H9 (cell line): Measurements from ENCODE around the gene TRNT1. TPM values are rescaled to one million over a fixed set of nuclear protein-coding genes. Genes with fewer than 3 reads are reported as not detected.

ENCODE experiments used
- DNase-seq: peaks from one replicate; pipeline ENCODE4 v3.0.0-alpha.2; 2017
- H2AFZ ChIP-seq: one replicate; pipeline ENCODE4 v1.6.1; 2013; ENCODE audit warnings: mild to moderate bottlenecking, low read length, control low read depth, moderate library complexity
- H2AK5ac ChIP-seq: 2 replicates; pipeline ENCODE4 v1.6.1; 2013; ENCODE audit warnings: low read length, control low read depth, mixed read lengths; ENCODE audit not compliant: insufficient read length
- H2BK120ac ChIP-seq: one replicate; pipeline ENCODE4 v1.6.1; 2013; ENCODE audit warnings: low read depth, mild to moderate bottlenecking, low read length, control low read depth, inconsistent platforms; ENCODE audit not compliant: poor library complexity, severe bottlenecking
- H2BK12ac ChIP-seq: 2 replicates; pipeline ENCODE4 v1.6.1; 2013; ENCODE audit warnings: low read length, control low read depth, mixed read lengths, low read depth; ENCODE audit not compliant: insufficient read length
- H2BK15ac ChIP-seq: 2 replicates; pipeline ENCODE4 v1.6.1; 2013; ENCODE audit warnings: low read depth, low read length, control low read depth
- H2BK20ac ChIP-seq: one replicate; pipeline ENCODE4 v1.6.1; 2013; ENCODE audit warnings: low read depth, mild to moderate bottlenecking, low read length, control low read depth, inconsistent platforms; ENCODE audit not compliant: poor library complexity, severe bottlenecking
- H2BK5ac ChIP-seq: 2 replicates; pipeline ENCODE4 v1.6.1; 2013; ENCODE audit warnings: low read length, control low read depth, mixed read lengths; ENCODE audit not compliant: insufficient read length
- H3K14ac ChIP-seq: 2 replicates; pipeline ENCODE4 v1.6.1; 2013; ENCODE audit warnings: low read length, control low read depth; ENCODE audit not compliant: insufficient read depth
- H3K18ac ChIP-seq: 2 replicates; pipeline ENCODE4 v1.6.1; 2013; ENCODE audit warnings: low read depth, mild to moderate bottlenecking, mixed read lengths, low read length, control low read depth; ENCODE audit not compliant: insufficient read length
- H3K23ac ChIP-seq: 2 replicates; pipeline ENCODE4 v1.6.1; 2013; ENCODE audit warnings: low read length, control low read depth, mixed read lengths, low read depth; ENCODE audit not compliant: insufficient read length
- H3K23me2 ChIP-seq: 2 replicates; pipeline ENCODE4 v1.6.1; 2013; ENCODE audit warnings: low read depth, mild to moderate bottlenecking, mixed read lengths, low read length, control low read depth; ENCODE audit not compliant: insufficient read length, poor library complexity, severe bottlenecking
- H3K27ac ChIP-seq: 2 replicates; pipeline ENCODE4 v1.5.1; 2013; ENCODE audit warnings: low read length, control low read depth, mixed read lengths, low read depth; ENCODE audit not compliant: insufficient read length
- H3K27me3 ChIP-seq: 2 replicates; pipeline ENCODE4 v1.6.1; 2013; ENCODE audit warnings: low read length, control low read depth, inconsistent platforms; ENCODE audit not compliant: insufficient read depth
- H3K4ac ChIP-seq: 2 replicates; pipeline ENCODE4 v1.6.1; 2013; ENCODE audit warnings: low read depth, mild to moderate bottlenecking, control low read depth, inconsistent platforms, low read length, moderate library complexity
- H3K4me1 ChIP-seq: 2 replicates; pipeline ENCODE4 v1.6.1; 2013; ENCODE audit warnings: low read length, control low read depth, inconsistent platforms; ENCODE audit not compliant: insufficient read depth
- H3K4me2 ChIP-seq: 2 replicates; pipeline ENCODE4 v1.6.1; 2013; ENCODE audit warnings: low read length, control low read depth, mixed read lengths; ENCODE audit not compliant: insufficient read length, insufficient read depth
- H3K56ac ChIP-seq: 2 replicates; pipeline ENCODE4 v1.6.1; 2013; ENCODE audit warnings: low read depth, mild to moderate bottlenecking, mixed read lengths, low read length, control low read depth; ENCODE audit not compliant: insufficient read length
- H3K79me1 ChIP-seq: 2 replicates; pipeline ENCODE4 v1.6.1; 2013; ENCODE audit warnings: low read depth, mild to moderate bottlenecking, moderate library complexity, low read length, control low read depth, inconsistent platforms; ENCODE audit not compliant: insufficient read depth, poor library complexity, severe bottlenecking
- H3K79me2 ChIP-seq: 2 replicates; pipeline ENCODE4 v1.6.1; 2013; ENCODE audit warnings: low read length, control low read depth, inconsistent platforms; ENCODE audit not compliant: insufficient read depth
- H3K9ac ChIP-seq: 2 replicates; pipeline ENCODE4 v1.6.1; 2013; ENCODE audit warnings: low read length, control low read depth, mixed read lengths; ENCODE audit not compliant: insufficient read length; ENCODE audit errors: extremely low read depth
- H3K9me3 ChIP-seq: one replicate; pipeline ENCODE4 v1.6.1; 2013; ENCODE audit warnings: low read depth, low read length, inconsistent platforms; ENCODE audit not compliant: control insufficient read depth
- H3T11ph ChIP-seq: one replicate; pipeline ENCODE4 v1.6.1; 2013; ENCODE audit warnings: mild to moderate bottlenecking, low read length, control low read depth, inconsistent platforms
- H4K20me1 ChIP-seq: one replicate; pipeline ENCODE4 v1.6.1; 2013; ENCODE audit not compliant: control insufficient read depth, insufficient read length, insufficient read depth
- H4K5ac ChIP-seq: 2 replicates; pipeline ENCODE4 v1.6.1; 2013; ENCODE audit warnings: low read depth, mild to moderate bottlenecking, mixed read lengths, low read length, control low read depth; ENCODE audit not compliant: insufficient read length
- H4K8ac ChIP-seq: replicated peaks from 2 replicates; pipeline ENCODE4 v1.6.1; 2013; ENCODE audit warnings: low read length, control low read depth, mixed read lengths, low read depth; ENCODE audit not compliant: insufficient read length
- H4K91ac ChIP-seq: 2 replicates; pipeline ENCODE4 v1.6.1; 2013; ENCODE audit warnings: low read depth, mild to moderate bottlenecking, moderate library complexity, mixed read lengths, low read length, control low read depth; ENCODE audit not compliant: insufficient read length
- H3K27ac Mint-ChIP-seq, 3 experiments: 2 replicates in 2 of 3; 3 replicates in 1 of 3; pipeline ENCODE4 v1.8.0; 2020 to 2021; ENCODE audit warnings: mixed read lengths in 3 of 3, mild to moderate bottlenecking in 1 of 3, moderate library complexity in 1 of 3
- H3K27me3 Mint-ChIP-seq: 2 replicates; pipeline ENCODE4 v1.8.0; 2021; ENCODE audit warnings: low read depth, mild to moderate bottlenecking, moderate library complexity, mixed read lengths
- H3K36me3 Mint-ChIP-seq, 3 experiments: 2 replicates in 2 of 3; 3 replicates in 1 of 3; pipeline ENCODE4 v1.8.0; 2020 to 2021; ENCODE audit warnings: low read depth in 3 of 3, mixed read lengths in 3 of 3; ENCODE audit not compliant: insufficient read depth in 1 of 3
- H3K4me1 Mint-ChIP-seq, 2 experiments: 2 replicates each; pipeline ENCODE4 v1.8.0; 2020; ENCODE audit warnings: mixed read lengths in 2 of 2
- H3K4me3 Mint-ChIP-seq, 2 experiments: 2 replicates in 1 of 2; 3 replicates in 1 of 2; pipeline ENCODE4 v1.8.0; 2020 to 2021; ENCODE audit warnings: mild to moderate bottlenecking in 2 of 2, mixed read lengths in 2 of 2, moderate library complexity in 1 of 2
- H3K9me3 Mint-ChIP-seq, 2 experiments: 2 replicates in 1 of 2; 3 replicates in 1 of 2; pipeline ENCODE4 v1.8.0; 2020; ENCODE audit warnings: mild to moderate bottlenecking in 2 of 2, mixed read lengths in 2 of 2, moderate library complexity in 1 of 2
- CTCF ChIP-seq: fragments of 200-600 bp; sonication (generic); conservative IDR thresholded peaks from 3 replicates; pipeline ENCODE4 v1.8.0; 2021; ENCODE audit warnings: antibody characterized with exemption, mild to moderate bottlenecking
- WGBS: extraction: QIAGEN DNeasy Blood & Tissue Kit; methylation state at CpG from one replicate; pipeline ENCODE4 v1.1.7; 2013; ENCODE audit warnings: missing lambda C conversion rate, low lambda C conversion rate, mixed read lengths; ENCODE audit not compliant: insufficient read length; ENCODE audit errors: extremely low coverage; 5-methylcytosine and 5-hydroxymethylcytosine counted together
- total RNA-seq: library from RNA; stranded (reverse); gene quantifications from 2 replicates; pipeline ENCODE4 v1.2.1, GENCODE V29; 2021

The TRNT1 gene
- total RNA-seq, 1 experiment from 2014 or later: 49.2 TPM

DNA sequence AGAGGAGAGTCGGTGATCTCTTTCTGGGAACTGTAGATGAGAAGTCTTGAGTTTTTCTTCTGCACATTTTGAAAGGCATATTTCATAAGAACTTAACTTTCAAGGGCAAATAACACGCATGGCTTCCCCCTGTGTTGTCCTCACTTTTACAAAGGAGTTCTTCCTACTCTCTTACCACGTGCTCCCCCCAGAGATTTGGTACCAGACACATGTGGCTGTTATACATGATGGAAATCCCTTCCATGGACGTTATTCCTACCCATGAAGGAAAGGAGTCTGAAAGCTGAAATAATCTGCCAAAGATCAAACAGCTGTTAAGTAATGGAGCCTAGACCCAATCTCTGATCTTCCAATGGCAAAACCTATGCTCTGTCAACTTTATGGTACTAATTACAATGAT, 20.9 kb upstream of the TRNT1 start:
- no peaks in the 10 kb centered on the region; the same call in 1 of the 2 replicates for H3K4me1 ChIP-seq
- Mint-ChIP-seq H3K4me3 (no peak overlapping the region), H3K36me3 (no peaks in the 10 kb centered on the region), H3K27ac (0 out of 7 replicates have a peak overlapping the region, but pooled peaks of 1 of the 3 experiments have one; percentile 5), H3K9me3 (no peaks in the 10 kb centered on the region), H3K27me3 (no peaks in the 10 kb centered on the region), H3K4me1 (peaks cover 19 to 21% of the 10 kb centered on the region in 2 experiments)
- H3K79me2 ChIP-seq: no peaks in the 10 kb centered on the region
- H3K4me2 ChIP-seq: no peak overlapping the region
- no peak overlapping the region for H2BK5ac ChIP-seq
- H3K79me1 ChIP-seq: no peaks in the 10 kb centered on the region
- no peaks in the 10 kb centered on the region for H4K20me1 ChIP-seq
- no peak overlapping the region for H2BK12ac ChIP-seq
- H3K9me3 ChIP-seq: no peaks in the 10 kb centered on the region
- no peak overlapping the region for H3K4ac ChIP-seq
- no peak overlapping the region for H3K9ac ChIP-seq
- H3K23ac ChIP-seq: no peak overlapping the region
- no peak overlapping the region for H2AFZ ChIP-seq
- no peak overlapping the region for H3K14ac ChIP-seq
- H2BK20ac ChIP-seq: no peak overlapping the region
- H3K18ac ChIP-seq: no peak overlapping the region
- H2BK120ac ChIP-seq: no peak overlapping the region
- no peak overlapping the region for H4K5ac ChIP-seq
- no peak overlapping the region for H4K8ac ChIP-seq
- H3K27me3 ChIP-seq: no peaks in the 10 kb centered on the region
- H3K23me2 ChIP-seq: no peaks in the 10 kb centered on the region
- TF ChIP-seq CTCF: no peak
- no peak overlapping the region for H3K27ac ChIP-seq
- no peak for DNase-seq
- no peak overlapping the region for H4K91ac ChIP-seq
- H2AK5ac ChIP-seq: no peak overlapping the region
- H2BK15ac ChIP-seq: no peak overlapping the region
- H3T11ph ChIP-seq: no peak overlapping the region
- no CpG with 5 or more reads among the region's 4 CpGs for WGBS
- no peak overlapping the region for H3K56ac ChIP-seq
